HepG2 (cell line): Measurements from ENCODE around the gene MIEF1. TPM values are rescaled to one million over a fixed set of nuclear protein-coding genes. Genes with fewer than 3 reads are reported as not detected.
A peak's percentile ranks its signal among the peaks of the same experiment; 100 is the strongest.

ENCODE experiments used
- CCAR2 ChIP-seq: fragments of 200-400 bp; formaldehyde crosslinking; optimal IDR thresholded peaks from 2 replicates; pipeline ENCODE3; 2018; ENCODE audit warnings: low read depth, mild to moderate bottlenecking, low read length, moderate library complexity
- FOXJ3 ChIP-seq: sonication (generic); formaldehyde crosslinking; IDR thresholded peaks from 2 replicates; pipeline ENCODE4 v1.4.0; 2020; ENCODE audit warnings: missing genetic modification reagents, mild to moderate bottlenecking, borderline replicate concordance
- GABPA ChIP-seq, 2 experiments: IDR thresholded peaks; 2 replicates each; pipeline ENCODE4 v1.6.1; 2011 to 2016; ENCODE audit warnings: low read depth in 2 of 2, low read length in 1 of 2, missing biosample characterization in 1 of 2, missing genetic modification characterization in 1 of 2
- NFYB ChIP-seq: sonication (generic); formaldehyde crosslinking; IDR thresholded peaks from 2 replicates; pipeline ENCODE4 v1.4.0; 2020; ENCODE audit warnings: missing genetic modification reagents
- RORA ChIP-seq: sonication (generic); formaldehyde crosslinking; IDR thresholded peaks from 2 replicates; pipeline ENCODE4 v1.5.0; 2020; ENCODE audit warnings: mild to moderate bottlenecking, missing genetic modification reagents, moderate library complexity
- ZNF343 ChIP-seq: sonication (generic); formaldehyde crosslinking; IDR thresholded peaks from 2 replicates; pipeline ENCODE4 v1.4.0; 2020; ENCODE audit warnings: mild to moderate bottlenecking, missing genetic modification reagents
- ZNF430 ChIP-seq: sonication (generic); formaldehyde crosslinking; IDR thresholded peaks from 2 replicates; pipeline ENCODE4 v1.9.0; 2021; ENCODE audit warnings: mild to moderate bottlenecking, missing genetic modification reagents
- ZNF766 ChIP-seq: sonication (generic); formaldehyde crosslinking; IDR thresholded peaks from 2 replicates; pipeline ENCODE4 v1.5.0; 2020; ENCODE audit warnings: missing genetic modification reagents, borderline replicate concordance
- polyA plus RNA-seq, 8 experiments: library from polyadenylated mRNA; depleted of rRNA in 3 of 8; stranded (reverse) in 7 of 8; unstranded in 1 of 8; fragments of >200 nt; fragmentation: Illumina TruSeq in 4 of 8; extraction: Trizol in 4 of 8; gene quantifications; 2 replicates each; pipeline versions ENCODE4 v1.2.1 to v1.2.3, GENCODE V29; 2011 to 2016; ENCODE audit warnings: low read depth in 4 of 8, missing spikeins in 1 of 8, mixed read lengths in 1 of 8; ENCODE audit not compliant: insufficient read depth in 1 of 8
- total RNA-seq, 5 experiments: library from RNA; depleted of rRNA; stranded (reverse); fragments of >200 nt; fragmentation: Illumina TruSeq; extraction: Trizol; gene quantifications; 2 replicates each; pipeline ENCODE4 v1.2.3, GENCODE V29; 2016; ENCODE audit warnings: low read depth in 1 of 5
- TF ChIP-seq, protein P1 (sequence below): sonication (generic); formaldehyde crosslinking; IDR thresholded peaks from 2 replicates; pipeline ENCODE4 v1.5.0; 2020; ENCODE audit warnings: mild to moderate bottlenecking, missing genetic modification reagents, moderate library complexity
- TF ChIP-seq, protein P2 (sequence below): sonication (generic); formaldehyde crosslinking; IDR thresholded peaks from 2 replicates; pipeline ENCODE4 v1.4.0; 2020; ENCODE audit warnings: missing genetic modification reagents
- TF ChIP-seq, protein P3 (sequence below): sonication (generic); formaldehyde crosslinking; IDR thresholded peaks from 2 replicates; pipeline ENCODE4 v1.4.0; 2020; ENCODE audit warnings: missing genetic modification reagents
- TF ChIP-seq, protein P4 (sequence below): fragments of 450-650 bp; IDR thresholded peaks from 2 replicates; pipeline ENCODE4 v1.6.1; 2017
- TF ChIP-seq, protein P5 (sequence below): sonication (generic); formaldehyde crosslinking; IDR thresholded peaks from 2 replicates; pipeline ENCODE4 v1.8.0; 2022; ENCODE audit warnings: low read depth, missing genetic modification reagents
- TF ChIP-seq, protein P6 (sequence below): sonication (generic); formaldehyde crosslinking; IDR thresholded peaks from 2 replicates; pipeline ENCODE4 v1.4.0; 2020; ENCODE audit warnings: mild to moderate bottlenecking, low read depth, missing genetic modification reagents
- TF ChIP-seq, protein P7 (sequence below): sonication (generic); formaldehyde crosslinking; IDR thresholded peaks from 2 replicates; pipeline ENCODE4 v1.8.1; 2023; ENCODE audit warnings: mild to moderate bottlenecking, moderate library complexity, missing genetic modification reagents
- TF ChIP-seq, protein P8 (sequence below): sonication (generic); formaldehyde crosslinking; IDR thresholded peaks from 2 replicates; pipeline ENCODE4 v1.9.0; 2022; ENCODE audit warnings: low read depth, missing genetic modification reagents

The MIEF1 gene
- total and polyA plus RNA-seq, 2 of the 13 experiments (the other 11 are each of a cell fraction or from before 2014, with no cell fraction given), result 21.7 to 34.8 TPM

DNA sequence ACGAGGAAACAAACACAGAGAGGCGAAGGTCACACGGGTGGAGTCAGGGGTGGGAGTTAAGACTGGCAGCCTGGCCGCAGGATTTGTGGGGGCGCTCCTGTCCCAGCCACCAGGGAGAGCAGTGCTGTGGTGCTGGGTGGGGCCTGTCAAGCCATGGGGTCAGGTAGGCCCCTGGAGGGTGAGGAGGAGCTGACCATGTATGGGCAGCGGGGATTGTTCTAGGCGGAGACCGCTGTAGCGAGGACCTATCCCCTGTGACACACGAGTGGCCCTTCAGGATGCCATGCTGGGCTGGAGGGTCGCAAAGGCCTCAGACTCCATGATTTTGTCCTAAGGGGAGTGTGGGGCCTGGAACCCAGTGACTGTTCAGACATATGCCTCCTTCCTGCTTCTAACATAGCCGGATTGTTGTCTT is 32.0 kb downstream of the MIEF1 start (continued):
- TF ChIP-seq, protein P1, sequence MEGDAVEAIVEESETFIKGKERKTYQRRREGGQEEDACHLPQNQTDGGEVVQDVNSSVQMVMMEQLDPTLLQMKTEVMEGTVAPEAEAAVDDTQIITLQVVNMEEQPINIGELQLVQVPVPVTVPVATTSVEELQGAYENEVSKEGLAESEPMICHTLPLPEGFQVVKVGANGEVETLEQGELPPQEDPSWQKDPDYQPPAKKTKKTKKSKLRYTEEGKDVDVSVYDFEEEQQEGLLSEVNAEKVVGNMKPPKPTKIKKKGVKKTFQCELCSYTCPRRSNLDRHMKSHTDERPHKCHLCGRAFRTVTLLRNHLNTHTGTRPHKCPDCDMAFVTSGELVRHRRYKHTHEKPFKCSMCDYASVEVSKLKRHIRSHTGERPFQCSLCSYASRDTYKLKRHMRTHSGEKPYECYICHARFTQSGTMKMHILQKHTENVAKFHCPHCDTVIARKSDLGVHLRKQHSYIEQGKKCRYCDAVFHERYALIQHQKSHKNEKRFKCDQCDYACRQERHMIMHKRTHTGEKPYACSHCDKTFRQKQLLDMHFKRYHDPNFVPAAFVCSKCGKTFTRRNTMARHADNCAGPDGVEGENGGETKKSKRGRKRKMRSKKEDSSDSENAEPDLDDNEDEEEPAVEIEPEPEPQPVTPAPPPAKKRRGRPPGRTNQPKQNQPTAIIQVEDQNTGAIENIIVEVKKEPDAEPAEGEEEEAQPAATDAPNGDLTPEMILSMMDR (CRISPR knock-in tag), result peak; percentile 75
- TF ChIP-seq ZNF430 (CRISPR knock-in tag) (no peak), RORA (CRISPR knock-in tag) (no peak), GABPA (IDR thresholded peaks at IDR 0.05; ENCODE audit: low read depth, low read length) (no peak), GABPA (CRISPR knock-in tag; IDR thresholded peaks at IDR 0.05; ENCODE audit: low read depth) (peak; percentile 46), FOXJ3 (CRISPR knock-in tag) (no peak), NFYB (CRISPR knock-in tag) (no peak), CCAR2 (no peak), ZNF766 (CRISPR knock-in tag) (no peak), ZNF343 (CRISPR knock-in tag) (no peak)
- TF ChIP-seq, protein P2, sequence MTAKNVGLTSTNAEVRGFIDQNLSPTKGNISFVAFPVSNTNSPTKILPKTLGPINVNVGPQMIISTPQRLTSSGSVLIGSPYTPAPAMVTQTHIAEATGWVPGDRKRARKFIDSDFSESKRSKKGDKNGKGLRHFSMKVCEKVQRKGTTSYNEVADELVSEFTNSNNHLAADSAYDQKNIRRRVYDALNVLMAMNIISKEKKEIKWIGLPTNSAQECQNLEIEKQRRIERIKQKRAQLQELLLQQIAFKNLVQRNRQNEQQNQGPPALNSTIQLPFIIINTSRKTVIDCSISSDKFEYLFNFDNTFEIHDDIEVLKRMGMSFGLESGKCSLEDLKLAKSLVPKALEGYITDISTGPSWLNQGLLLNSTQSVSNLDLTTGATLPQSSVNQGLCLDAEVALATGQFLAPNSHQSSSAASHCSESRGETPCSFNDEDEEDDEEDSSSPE (CRISPR knock-in tag), result no peak
- TF ChIP-seq, protein P3, sequence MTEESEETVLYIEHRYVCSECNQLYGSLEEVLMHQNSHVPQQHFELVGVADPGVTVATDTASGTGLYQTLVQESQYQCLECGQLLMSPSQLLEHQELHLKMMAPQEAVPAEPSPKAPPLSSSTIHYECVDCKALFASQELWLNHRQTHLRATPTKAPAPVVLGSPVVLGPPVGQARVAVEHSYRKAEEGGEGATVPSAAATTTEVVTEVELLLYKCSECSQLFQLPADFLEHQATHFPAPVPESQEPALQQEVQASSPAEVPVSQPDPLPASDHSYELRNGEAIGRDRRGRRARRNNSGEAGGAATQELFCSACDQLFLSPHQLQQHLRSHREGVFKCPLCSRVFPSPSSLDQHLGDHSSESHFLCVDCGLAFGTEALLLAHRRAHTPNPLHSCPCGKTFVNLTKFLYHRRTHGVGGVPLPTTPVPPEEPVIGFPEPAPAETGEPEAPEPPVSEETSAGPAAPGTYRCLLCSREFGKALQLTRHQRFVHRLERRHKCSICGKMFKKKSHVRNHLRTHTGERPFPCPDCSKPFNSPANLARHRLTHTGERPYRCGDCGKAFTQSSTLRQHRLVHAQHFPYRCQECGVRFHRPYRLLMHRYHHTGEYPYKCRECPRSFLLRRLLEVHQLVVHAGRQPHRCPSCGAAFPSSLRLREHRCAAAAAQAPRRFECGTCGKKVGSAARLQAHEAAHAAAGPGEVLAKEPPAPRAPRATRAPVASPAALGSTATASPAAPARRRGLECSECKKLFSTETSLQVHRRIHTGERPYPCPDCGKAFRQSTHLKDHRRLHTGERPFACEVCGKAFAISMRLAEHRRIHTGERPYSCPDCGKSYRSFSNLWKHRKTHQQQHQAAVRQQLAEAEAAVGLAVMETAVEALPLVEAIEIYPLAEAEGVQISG (CRISPR knock-in tag), result peak; percentile 65; the same call in 1 of the 2 replicates
- TF ChIP-seq, protein P4, sequence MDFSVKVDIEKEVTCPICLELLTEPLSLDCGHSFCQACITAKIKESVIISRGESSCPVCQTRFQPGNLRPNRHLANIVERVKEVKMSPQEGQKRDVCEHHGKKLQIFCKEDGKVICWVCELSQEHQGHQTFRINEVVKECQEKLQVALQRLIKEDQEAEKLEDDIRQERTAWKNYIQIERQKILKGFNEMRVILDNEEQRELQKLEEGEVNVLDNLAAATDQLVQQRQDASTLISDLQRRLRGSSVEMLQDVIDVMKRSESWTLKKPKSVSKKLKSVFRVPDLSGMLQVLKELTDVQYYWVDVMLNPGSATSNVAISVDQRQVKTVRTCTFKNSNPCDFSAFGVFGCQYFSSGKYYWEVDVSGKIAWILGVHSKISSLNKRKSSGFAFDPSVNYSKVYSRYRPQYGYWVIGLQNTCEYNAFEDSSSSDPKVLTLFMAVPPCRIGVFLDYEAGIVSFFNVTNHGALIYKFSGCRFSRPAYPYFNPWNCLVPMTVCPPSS, result no peak
- TF ChIP-seq, protein P5, sequence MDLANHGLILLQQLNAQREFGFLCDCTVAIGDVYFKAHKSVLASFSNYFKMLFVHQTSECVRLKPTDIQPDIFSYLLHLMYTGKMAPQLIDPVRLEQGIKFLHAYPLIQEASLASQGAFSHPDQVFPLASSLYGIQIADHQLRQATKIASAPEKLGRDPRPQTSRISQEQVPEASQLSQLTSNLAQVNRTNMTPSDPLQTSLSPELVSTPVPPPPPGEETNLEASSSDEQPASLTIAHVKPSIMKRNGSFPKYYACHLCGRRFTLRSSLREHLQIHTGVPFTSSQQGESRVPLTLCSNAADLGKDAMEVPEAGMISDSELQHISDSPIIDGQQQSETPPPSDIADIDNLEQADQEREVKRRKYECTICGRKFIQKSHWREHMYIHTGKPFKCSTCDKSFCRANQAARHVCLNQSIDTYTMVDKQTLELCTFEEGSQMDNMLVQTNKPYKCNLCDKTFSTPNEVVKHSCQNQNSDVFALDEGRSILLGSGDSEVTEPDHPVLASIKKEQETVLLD, result no peak
- TF ChIP-seq, protein P6, sequence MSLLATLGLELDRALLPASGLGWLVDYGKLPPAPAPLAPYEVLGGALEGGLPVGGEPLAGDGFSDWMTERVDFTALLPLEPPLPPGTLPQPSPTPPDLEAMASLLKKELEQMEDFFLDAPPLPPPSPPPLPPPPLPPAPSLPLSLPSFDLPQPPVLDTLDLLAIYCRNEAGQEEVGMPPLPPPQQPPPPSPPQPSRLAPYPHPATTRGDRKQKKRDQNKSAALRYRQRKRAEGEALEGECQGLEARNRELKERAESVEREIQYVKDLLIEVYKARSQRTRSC (CRISPR knock-in tag), result 0 out of 2 replicates have a peak, but pooled peaks have one; percentile 6
- TF ChIP-seq, protein P7, sequence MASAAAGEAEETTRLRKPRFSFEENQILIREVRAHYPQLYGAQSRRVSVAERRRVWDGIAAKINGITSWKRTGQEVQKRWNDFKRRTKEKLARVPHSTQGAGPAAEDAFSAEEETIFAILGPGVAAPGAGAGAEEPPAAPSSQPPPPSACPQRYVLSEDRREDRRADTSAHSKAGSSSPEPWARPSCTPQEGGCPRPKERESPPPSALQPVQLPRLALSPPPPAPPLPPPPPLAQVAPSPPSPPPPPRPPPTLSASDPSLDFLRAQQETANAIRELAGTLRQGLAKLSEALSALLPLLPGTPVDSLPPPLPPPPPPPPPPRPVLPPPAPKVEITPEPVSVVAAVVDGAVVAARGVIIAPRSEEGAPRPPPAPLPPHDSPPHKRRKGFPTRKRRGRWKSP, result 0 out of 2 replicates have a peak, but pooled peaks have one; percentile 37
- TF ChIP-seq, protein P8, sequence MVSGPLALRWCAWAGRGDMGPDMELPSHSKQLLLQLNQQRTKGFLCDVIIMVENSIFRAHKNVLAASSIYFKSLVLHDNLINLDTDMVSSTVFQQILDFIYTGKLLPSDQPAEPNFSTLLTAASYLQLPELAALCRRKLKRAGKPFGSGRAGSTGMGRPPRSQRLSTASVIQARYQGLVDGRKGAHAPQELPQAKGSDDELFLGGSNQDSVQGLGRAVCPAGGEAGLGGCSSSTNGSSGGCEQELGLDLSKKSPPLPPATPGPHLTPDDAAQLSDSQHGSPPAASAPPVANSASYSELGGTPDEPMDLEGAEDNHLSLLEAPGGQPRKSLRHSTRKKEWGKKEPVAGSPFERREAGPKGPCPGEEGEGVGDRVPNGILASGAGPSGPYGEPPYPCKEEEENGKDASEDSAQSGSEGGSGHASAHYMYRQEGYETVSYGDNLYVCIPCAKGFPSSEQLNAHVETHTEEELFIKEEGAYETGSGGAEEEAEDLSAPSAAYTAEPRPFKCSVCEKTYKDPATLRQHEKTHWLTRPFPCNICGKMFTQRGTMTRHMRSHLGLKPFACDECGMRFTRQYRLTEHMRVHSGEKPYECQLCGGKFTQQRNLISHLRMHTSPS (CRISPR knock-in tag), result no peak
